OCI-M2 (cell line): Measurements from ENCODE around the gene ACTG1.

ENCODE experiments used
- DNase-seq: peaks from one replicate; lab custom pipeline; 2025; ENCODE audit not compliant: unreplicated experiment; lab: John Stamatoyannopoulos, UW

Gene ACTG1

GRCh38 chr17:81518113-81518784, 5.7 kb upstream of the ACTG1 start:
- DNase-seq = no peak

GRCh38 chr17:81517339-81518112, 4.9 kb upstream of the ACTG1 start:
- no peak for DNase-seq

DNA sequence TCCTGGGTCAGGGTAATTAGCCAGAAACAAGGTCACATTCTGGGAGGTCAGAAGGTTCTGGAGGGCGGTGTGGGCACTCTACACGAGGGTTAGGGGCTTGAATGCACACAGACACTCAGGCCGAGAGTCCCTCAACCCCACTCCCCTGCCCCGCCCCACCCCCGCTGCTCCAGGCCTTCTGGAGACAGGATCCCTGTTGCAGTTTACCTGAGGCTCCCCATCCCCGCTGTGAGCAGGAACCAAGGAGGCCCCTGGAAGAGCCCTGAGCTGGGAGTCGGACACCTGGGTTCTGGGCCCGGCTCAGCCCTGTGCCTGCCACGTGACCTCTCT, 4.4 kb upstream of the ACTG1 start:
- no peak for DNase-seq

DNA sequence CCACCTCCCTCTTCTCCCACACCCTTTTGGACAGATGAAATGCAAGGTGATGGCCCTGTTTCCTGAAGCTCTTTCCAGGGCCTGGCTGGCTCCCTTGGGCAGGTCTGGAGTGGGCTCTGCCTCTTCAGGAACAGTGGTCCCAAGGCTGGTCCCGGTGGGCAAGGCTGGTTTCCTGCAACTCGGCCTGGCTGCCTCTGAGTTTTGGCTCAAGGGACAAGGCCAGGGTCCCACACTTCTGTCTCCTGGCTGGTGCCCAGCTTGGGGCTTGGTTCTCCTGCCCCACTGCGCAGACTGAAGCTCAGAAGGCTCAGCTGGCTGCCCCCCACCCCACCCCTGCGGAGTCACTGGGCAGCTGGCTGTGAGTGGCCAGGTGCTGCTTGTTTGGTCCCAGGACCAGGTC, 3.8 kb upstream of the ACTG1 start:
- no peak for DNase-seq

DNA sequence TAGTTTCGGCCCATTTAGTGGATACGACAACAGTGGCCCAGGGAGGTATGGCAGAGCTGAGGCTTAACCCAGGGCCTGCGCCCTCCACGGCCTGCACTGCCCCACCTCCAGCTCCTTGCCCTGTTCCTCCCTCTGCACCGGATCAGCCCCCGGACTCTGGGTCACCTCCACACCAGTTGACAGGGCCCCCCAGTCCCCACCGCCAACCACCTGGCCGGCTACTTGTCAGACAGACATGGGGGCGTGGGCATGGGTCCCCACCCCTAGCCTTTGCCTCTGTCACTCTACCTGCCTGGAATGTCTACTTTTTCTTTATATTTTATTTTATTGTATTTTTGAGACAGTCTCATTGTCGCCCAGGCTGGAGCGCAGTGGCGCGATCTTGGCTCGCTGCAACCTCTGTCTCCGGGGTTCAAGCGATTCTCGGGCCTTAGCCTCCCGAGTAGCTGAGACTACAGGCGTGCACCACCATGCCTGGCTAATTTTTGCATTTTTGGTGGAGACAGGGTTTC, 3.0 kb upstream of the ACTG1 start:
- DNase-seq = no peak

- no peak for DNase-seq
Measured at GRCh38 chr17:81514739-81515529, 2.3 kb upstream of the ACTG1 start.

- no peak for DNase-seq
Measured at GRCh38 chr17:81514489-81514738, 1.8 kb upstream of the ACTG1 start.

DNA sequence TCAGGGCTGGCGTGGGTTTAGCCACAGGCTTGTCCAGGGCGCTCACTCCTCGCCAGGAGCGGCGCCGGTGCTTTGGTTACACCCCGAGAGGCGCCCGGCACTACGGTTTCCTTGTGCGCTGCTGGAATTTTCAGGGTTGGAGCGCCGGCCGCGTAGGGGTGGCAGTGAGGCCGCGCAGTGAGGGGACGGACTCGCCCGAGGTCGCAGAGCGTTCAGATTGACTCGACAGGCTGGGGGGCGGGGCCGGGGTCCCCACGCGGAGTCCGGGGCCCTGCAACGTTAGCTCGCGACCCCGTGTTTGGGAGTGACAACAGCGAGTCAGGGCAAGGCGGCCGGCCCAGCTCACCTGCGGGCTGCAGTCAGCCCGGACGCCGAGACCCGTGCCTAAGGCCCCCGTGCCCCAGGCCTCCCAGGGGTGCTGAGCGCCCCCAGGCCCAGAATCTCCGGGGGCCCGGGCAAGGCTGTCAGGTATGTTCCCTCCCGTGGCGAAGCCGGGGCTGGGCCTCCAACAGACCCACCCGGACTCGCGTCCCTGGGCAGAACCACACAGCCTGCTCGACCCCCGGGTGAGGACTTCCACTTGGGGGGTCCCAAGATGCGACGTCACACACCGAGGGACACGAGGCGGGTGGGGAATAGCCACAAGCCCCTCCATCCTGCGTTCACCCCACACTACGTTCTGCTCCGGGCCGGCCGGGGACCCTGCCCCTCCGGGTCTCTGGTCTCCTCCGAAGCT, 1.3 kb upstream of the ACTG1 start:
- DNase-seq = no peak

- DNase-seq = no peak
Measured at GRCh38 chr17:81513372-81513752, 763 bp upstream of the ACTG1 start.

DNA sequence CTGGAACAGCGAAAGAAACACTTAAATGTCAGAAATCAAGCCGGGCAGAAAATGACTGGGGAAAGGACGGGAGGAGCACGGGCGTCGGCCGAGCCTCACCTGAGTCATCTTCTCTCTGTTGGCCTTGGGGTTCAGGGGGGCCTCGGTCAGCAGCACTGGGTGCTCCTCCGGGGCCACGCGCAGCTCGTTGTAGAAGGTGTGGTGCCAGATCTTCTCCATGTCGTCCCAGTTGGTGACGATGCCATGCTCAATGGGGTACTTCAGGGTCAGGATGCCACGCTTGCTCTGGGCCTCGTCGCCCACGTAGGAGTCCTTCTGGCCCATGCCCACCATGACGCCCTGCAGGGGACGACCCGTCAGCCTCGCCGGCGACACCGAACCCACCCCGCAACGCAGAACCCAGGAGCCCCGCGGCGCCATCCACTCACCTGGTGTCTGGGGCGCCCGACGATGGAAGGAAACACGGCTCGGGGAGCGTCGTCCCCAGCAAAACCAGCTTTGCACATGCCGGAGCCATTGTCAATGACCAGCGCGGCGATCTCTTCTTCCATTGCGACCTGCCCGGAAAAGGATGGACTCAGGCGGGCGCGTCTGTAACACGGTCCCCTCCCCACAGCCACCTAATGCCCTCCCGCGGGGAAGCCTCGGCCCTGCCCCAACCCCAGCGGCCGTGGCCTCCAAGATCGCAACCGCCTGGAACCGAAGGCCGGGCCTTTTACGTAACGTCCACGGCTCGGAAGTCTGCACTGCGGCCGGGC, 616 bp downstream of the ACTG1 start:
- no peak for DNase-seq

DNA sequence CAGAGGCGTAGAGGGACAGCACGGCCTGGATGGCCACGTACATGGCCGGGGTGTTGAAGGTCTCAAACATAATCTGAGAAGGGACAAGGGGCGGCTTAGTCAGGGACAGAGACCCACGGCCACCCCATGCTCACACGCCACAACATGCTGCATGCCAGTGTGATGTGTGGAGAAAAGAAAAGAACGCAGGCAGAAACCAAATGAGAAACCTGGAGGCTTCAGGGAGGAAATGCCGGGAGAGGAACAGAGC, 1.1 kb downstream of the ACTG1 start:
- no peak for DNase-seq

GRCh38 chr17:81510785-81511553, 1.6 kb downstream of the ACTG1 start:
- no peak for DNase-seq

DNA sequence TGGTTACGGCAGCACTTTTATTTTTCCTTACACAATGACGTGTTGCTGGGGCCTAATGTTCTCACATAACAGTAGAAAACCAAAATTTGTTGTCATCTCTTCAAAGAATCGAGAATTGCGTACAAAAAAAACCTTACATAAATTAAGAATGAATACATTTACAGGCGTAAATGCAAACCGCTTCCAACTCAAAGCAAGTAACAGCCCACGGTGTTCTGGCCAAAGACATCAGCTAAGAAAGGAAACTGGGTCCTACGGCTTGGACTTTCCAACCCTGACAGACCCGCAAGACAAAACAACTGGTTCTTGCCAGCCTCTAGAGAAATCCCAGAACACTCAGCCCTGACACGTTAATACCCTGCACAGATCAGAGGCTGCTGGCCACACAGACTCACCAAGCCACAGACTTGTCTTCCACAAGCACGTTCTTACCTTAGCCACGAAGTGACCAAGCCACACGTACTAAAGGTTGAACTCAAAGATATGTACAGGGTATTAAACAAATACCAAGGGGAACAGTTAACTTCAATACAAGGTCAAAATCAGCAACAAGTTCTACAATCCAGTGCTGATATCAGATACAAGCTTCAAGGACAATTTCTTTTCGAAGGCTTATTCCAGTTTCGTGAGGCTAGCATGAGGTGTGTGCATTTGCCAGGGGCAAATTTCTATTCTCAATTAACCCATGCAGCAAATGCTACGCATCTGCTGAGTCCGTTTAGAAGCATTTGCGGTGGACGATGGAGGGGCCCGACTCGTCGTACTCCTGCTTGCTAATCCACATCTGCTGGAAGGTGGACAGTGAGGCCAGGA, 2.4 kb downstream of the ACTG1 start:
- no peak for DNase-seq

DNA sequence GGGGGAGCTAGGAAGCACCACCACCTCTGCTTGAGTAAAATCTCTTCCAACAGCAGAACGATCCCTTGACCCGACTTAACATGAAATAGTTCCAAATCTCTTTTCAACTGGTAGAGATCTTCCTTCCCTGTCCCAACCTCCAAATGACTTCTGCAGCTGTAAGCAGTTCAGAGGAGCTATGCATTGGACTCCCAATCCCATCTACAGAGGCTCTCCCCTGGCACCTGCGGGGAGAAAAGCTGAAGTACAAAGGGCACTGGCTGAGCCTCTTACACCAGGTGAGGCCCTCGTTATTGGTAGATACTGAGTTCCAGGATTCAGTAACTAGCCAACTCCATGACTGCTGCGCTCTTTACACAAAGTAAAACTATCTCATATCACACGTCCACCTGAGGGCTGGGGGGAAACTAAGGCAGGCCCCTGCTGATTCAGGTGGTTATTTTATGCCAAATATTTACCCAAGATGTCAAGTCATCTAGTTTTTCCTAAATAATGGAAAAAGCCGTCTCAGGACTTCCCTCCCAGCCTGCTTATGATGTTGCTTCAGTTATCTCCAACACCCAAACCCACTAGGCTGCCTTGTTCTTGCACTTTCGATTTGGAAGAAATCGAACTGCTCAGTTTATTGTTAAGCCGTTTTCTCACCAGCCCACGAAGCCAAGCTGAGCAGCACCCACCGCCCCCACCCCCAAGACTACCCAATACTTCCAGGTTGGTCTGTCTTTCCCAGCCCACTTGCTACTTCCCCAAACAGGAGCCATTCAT, 3.2 kb downstream of the ACTG1 start:
- no peak for DNase-seq

- DNase-seq = no peak
Measured at GRCh38 chr17:81508639-81509206, 3.9 kb downstream of the ACTG1 start.

DNA sequence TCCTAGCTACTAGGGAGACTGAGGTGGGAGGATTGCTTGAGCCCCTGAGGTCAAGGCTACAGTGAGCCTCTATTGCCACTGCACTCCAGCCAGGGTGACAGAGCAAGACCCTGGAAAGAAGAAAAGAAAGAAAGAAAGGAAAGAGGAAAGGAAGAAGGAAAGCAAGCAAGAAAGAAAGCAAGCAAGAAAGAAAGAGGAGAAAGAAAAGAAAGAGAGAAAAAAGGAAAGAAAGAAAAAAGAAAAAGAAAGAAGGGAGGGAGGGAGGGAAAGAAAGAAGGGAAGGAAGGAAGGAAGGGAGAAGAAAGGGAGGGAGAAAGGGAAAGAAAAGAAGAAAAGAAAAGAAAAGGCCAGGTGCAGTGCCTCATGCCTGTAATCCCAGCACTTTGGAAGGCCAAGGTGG, 9.0 kb downstream of the ACTG1 start:
- no peak for DNase-seq

DNA sequence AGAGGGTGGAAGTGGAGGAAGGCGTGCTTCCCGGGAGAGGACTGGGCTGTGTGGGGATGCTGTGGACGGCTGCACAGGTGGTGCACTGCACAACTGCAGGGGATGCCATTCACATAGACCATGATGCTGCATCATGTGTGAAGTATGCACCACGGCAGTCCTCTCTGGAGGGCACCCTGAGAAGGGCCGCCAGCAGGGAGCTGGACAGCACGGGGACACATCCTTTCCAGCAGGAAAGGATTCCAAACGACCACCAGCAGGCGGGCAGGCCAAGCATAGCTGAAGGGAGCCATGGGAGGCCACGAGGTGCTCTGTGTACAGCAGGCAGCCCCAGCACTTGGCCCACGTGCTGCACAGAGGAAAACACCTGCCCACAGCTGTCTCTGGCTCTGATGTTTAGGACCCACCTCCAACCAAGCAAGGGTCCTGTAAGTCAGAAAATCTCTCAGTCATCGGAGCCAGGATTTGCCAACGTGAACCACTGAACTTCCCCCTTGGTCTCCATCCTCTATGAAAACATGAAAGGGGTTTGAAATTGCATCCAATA, 10.1 kb downstream of the ACTG1 start:
- DNase-seq = no peak

DNA sequence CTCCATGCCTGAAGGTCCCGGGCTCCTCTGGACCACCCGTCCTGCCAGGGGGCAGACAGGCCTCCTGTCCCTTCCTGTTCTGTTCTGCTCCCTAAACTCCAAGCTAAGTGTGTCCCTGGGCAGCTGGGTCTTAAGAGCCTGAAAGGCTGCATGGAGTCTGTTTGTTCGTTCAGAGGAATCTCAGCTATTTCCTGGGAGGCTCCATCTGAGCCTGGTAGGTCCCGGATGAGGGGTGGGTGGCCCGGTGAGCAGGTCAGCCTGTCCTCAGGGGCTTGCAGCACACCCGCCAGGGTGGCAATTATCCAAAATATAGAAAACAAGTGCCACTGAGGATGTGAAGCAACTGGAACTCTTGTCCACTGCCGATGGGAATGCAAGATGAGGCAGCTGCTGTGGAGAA, 12.6 kb downstream of the ACTG1 start:
- no peak for DNase-seq
